CD14-positive monocyte (primary cell): ENCODE results near the gene KIRREL3. TPM values are rescaled to one million over a fixed set of nuclear protein-coding genes. Genes with fewer than 3 reads are reported as not detected.

Experiments
- DNase-seq, 3 donors: peaks; one replicate each; pipeline ENCODE4 v3.0.0-alpha.2; 2011 to 2022
- H2AFZ ChIP-seq: 2 replicates; pipeline ENCODE4 v1.6.0; 2012; ENCODE audit warnings: mild to moderate bottlenecking, low read depth, low read length, inconsistent platforms; ENCODE audit not compliant: insufficient read depth, poor library complexity, severe bottlenecking
- H3K27ac ChIP-seq, 2 donors: 1 replicate in 1 of 2; 2 replicates in 1 of 2; pipeline ENCODE4 v1.5.1; 2012 to 2013; ENCODE audit warnings: low read length in 2 of 2, control low read depth in 1 of 2, inconsistent platforms in 1 of 2, low read depth in 1 of 2, mild to moderate bottlenecking in 1 of 2
- H3K27me3 ChIP-seq, 2 donors: one replicate each; pipeline versions ENCODE4 v1.6.0 to v1.6.1; 2011 to 2013; ENCODE audit warnings: low read length in 2 of 2; ENCODE audit not compliant: control insufficient read depth in 2 of 2, insufficient read depth in 2 of 2
- H3K36me3 ChIP-seq, 2 donors: replicated peaks in 1 of 2; 1 replicate in 1 of 2; 2 replicates in 1 of 2; pipeline versions ENCODE4 v1.5.1 to v1.6.1; 2012 to 2013; ENCODE audit warnings: low read length in 2 of 2, control low read depth in 1 of 2, inconsistent platforms in 1 of 2, mild to moderate bottlenecking in 1 of 2; ENCODE audit not compliant: insufficient read depth in 2 of 2, control insufficient read depth in 1 of 2
- H3K4me1 ChIP-seq, 2 donors: 1 replicate in 1 of 2; 2 replicates in 1 of 2; pipeline versions ENCODE4 v1.5.1 to v1.6.1; 2012 to 2013; ENCODE audit warnings: low read length in 2 of 2, control low read depth in 1 of 2, inconsistent platforms in 1 of 2, mild to moderate bottlenecking in 1 of 2, moderate library complexity in 1 of 2; ENCODE audit not compliant: insufficient read depth in 2 of 2, control insufficient read depth in 1 of 2
- H3K4me2 ChIP-seq: replicated peaks from 2 replicates; pipeline ENCODE3; 2012; ENCODE audit warnings: low read length, moderate library complexity, mild to moderate bottlenecking; ENCODE audit not compliant: poor library complexity, severe bottlenecking; ENCODE audit errors: extremely low read depth
- H3K4me3 ChIP-seq, 3 experiments: fragments of 200-600 bp in 1 of 3; sonication (generic) in 1 of 3; replicated peaks in 1 of 3; 1 replicate in 2 of 3; 2 replicates in 1 of 3; pipeline ENCODE4 v1.5.1; 2011 to 2013; ENCODE audit warnings: low read length in 3 of 3, mild to moderate bottlenecking in 3 of 3, control low read depth in 2 of 3, low read depth in 2 of 3, inconsistent platforms in 1 of 3, moderate library complexity in 1 of 3
- H3K79me2 ChIP-seq: 2 replicates; pipeline ENCODE4 v1.6.0; 2012; ENCODE audit warnings: mild to moderate bottlenecking, control low read depth, inconsistent platforms, low read length, moderate library complexity; ENCODE audit not compliant: insufficient read depth
- H3K9ac ChIP-seq: 2 replicates; pipeline ENCODE4 v1.6.0; 2017; ENCODE audit warnings: low read length, mild to moderate bottlenecking; ENCODE audit not compliant: insufficient read depth, poor library complexity, severe bottlenecking
- H3K9me3 ChIP-seq, 2 donors: replicated peaks in 1 of 2; 1 replicate in 1 of 2; 2 replicates in 1 of 2; pipeline versions ENCODE4 v1.5.1 to v1.6.1; 2012 to 2013; ENCODE audit warnings: low read length in 2 of 2, control low read depth in 1 of 2; ENCODE audit not compliant: control insufficient read depth in 1 of 2, insufficient read depth in 1 of 2
- H4K20me1 ChIP-seq: 2 replicates; pipeline ENCODE4 v1.6.0; 2012; ENCODE audit warnings: mild to moderate bottlenecking, low read length, control low read depth, moderate library complexity; ENCODE audit not compliant: insufficient read depth
- H3K27ac Mint-ChIP-seq, 7 donors: one replicate each; pipeline ENCODE4 v1.8.0; 2020; ENCODE audit warnings: mild to moderate bottlenecking in 7 of 7, mixed read lengths in 7 of 7, moderate library complexity in 6 of 7, inconsistent platforms in 2 of 7
- H3K27me3 Mint-ChIP-seq, 3 donors: one replicate each; pipeline ENCODE4 v1.8.0; 2021 to 2022; ENCODE audit warnings: low read depth in 3 of 3, mild to moderate bottlenecking in 3 of 3, mixed read lengths in 3 of 3, moderate library complexity in 3 of 3, inconsistent platforms in 1 of 3
- H3K36me3 Mint-ChIP-seq, 2 donors: one replicate each; pipeline ENCODE4 v1.8.0; 2020; ENCODE audit warnings: mixed read lengths in 2 of 2, inconsistent platforms in 1 of 2, mild to moderate bottlenecking in 1 of 2
- H3K4me1 Mint-ChIP-seq: one replicate; pipeline ENCODE4 v1.8.0; 2020; ENCODE audit warnings: mild to moderate bottlenecking, mixed read lengths
- H3K4me3 Mint-ChIP-seq, 2 donors: one replicate each; pipeline ENCODE4 v1.8.0; 2020; ENCODE audit warnings: mild to moderate bottlenecking in 2 of 2, mixed read lengths in 2 of 2, moderate library complexity in 1 of 2
- H3K9me3 Mint-ChIP-seq, 7 donors: one replicate each; pipeline ENCODE4 v1.8.0; 2020 to 2022; ENCODE audit warnings: mixed read lengths in 7 of 7, mild to moderate bottlenecking in 6 of 7, moderate library complexity in 6 of 7, inconsistent platforms in 2 of 7
- WGBS: methylation state at CpG from one replicate; pipeline ENCODE4 v1.1.5; 2013; ENCODE audit warnings: missing lambda C conversion rate; ENCODE audit not compliant: insufficient coverage; 5-methylcytosine and 5-hydroxymethylcytosine counted together
- intact Hi-C, 2 donors: fragments of 100-400 bp; cut with micrococcal nuclease; formaldehyde crosslinking; loops; one replicate each; pipeline versions ENCODE4 v1.15.0 to v1.15.1; 2023
- polyA plus RNA-seq, 3 donors: library from polyadenylated mRNA; depleted of rRNA in 1 of 3; unstranded in 2 of 3; stranded (reverse) in 1 of 3; fragments of 300-500 nt in 2 of 3; fragments of >200 nt in 1 of 3; fragmentation: Illumina TruSeq in 2 of 3; gene quantifications; 1 replicate in 2 of 3; 2 replicates in 1 of 3; pipeline ENCODE4 v1.2.3, GENCODE V29; 2012 to 2021
- TF ChIP-seq, protein P1 (sequence below): fragments of 200-600 bp; IDR thresholded peaks from one replicate; pipeline ENCODE4 v1.8.0; 2022; ENCODE audit warnings: antibody characterized with exemption, mild to moderate bottlenecking

Gene KIRREL3
- polyA plus RNA-seq, 3 donors: not detected

DNA sequence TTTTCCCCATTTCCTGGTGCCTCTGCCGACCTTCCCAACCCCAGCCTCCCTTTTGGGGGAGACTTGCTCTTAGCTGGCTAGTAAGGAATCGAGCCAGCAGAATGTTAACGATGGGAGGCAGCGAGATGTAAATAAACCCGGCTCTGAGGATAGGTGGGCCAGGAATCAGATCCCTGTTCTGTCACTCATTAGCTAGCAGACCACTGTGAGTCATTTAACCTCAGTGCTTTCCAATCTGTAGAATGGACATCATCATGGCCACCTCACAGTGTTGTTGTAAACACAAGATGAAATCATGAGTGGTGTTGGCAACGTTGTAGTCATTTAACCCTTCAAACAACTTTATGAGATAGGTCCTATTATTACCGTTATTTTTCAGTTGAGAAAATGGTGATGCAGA lies 208.6 kb downstream of the KIRREL3 start:
- H3K4me1 Mint-ChIP-seq: no peaks in the 10 kb centered on the region
- Histone ChIP-seq H3K9me3 (no peaks in the 10 kb centered on the region), H3K4me1 (no peaks in the 10 kb centered on the region), H2AFZ (no peak overlapping the region), H3K4me3 (no peak overlapping the region), H3K36me3 (no peaks in the 10 kb centered on the region), H3K4me2 (no peak overlapping the region), H4K20me1 (no peaks in the 10 kb centered on the region), H3K27ac (no peak overlapping the region), H3K9ac (no peak overlapping the region), H3K79me2 (no peaks in the 10 kb centered on the region), H3K27me3 (no peaks in the 10 kb centered on the region)
- DNase-seq: no peak
- H3K9me3 Mint-ChIP-seq: no peaks in the 10 kb centered on the region
- no peak overlapping the region for H3K4me3 Mint-ChIP-seq
- H3K27ac Mint-ChIP-seq: no peak overlapping the region
- TF ChIP-seq, protein P1, sequence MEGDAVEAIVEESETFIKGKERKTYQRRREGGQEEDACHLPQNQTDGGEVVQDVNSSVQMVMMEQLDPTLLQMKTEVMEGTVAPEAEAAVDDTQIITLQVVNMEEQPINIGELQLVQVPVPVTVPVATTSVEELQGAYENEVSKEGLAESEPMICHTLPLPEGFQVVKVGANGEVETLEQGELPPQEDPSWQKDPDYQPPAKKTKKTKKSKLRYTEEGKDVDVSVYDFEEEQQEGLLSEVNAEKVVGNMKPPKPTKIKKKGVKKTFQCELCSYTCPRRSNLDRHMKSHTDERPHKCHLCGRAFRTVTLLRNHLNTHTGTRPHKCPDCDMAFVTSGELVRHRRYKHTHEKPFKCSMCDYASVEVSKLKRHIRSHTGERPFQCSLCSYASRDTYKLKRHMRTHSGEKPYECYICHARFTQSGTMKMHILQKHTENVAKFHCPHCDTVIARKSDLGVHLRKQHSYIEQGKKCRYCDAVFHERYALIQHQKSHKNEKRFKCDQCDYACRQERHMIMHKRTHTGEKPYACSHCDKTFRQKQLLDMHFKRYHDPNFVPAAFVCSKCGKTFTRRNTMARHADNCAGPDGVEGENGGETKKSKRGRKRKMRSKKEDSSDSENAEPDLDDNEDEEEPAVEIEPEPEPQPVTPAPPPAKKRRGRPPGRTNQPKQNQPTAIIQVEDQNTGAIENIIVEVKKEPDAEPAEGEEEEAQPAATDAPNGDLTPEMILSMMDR: no peak
- H3K36me3 Mint-ChIP-seq: no peaks in the 10 kb centered on the region
- intact Hi-C loops: no loop called here
- 93% methylated on average over 5 of the region's 7 CpGs for WGBS
- peaks cover 0 to 5% (median 3%) of the 10 kb centered on the region in 3 donors for H3K27me3 Mint-ChIP-seq

DNA sequence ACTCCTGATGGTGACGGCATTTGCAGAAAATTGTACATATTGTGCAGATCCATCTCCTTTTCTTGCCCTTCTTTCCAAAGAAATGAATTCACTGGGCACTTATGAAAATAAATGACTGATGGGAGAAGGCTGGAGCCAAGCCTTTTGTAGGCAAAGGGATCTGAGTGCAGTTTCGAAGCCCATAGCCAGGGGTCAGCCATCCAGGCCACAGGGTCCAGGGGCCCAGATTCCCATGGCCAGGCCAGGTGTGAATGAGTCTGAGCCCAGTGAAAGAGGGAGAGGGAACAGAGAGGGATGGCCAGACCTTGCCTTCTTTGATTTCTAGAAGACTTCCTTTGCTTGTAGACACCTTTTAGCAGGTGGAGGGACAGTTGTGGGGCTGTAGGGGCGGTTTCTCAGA lies 209.1 kb downstream of the KIRREL3 start:
- 58% methylated on average over 2 of the region's 3 CpGs for WGBS
- no peak overlapping the region for H3K9ac ChIP-seq
- Mint-ChIP-seq H3K36me3 (no peaks in the 10 kb centered on the region), H3K9me3 (no peaks in the 10 kb centered on the region), H3K4me3 (no peak overlapping the region), H3K4me1 (no peaks in the 10 kb centered on the region), H3K27me3 (peaks cover 1 to 7% (median 3%) of the 10 kb centered on the region in 3 donors), H3K27ac (no peak overlapping the region)
- H3K79me2 ChIP-seq: no peaks in the 10 kb centered on the region
- H3K4me3 ChIP-seq: no peak overlapping the region
- H3K27ac ChIP-seq: no peak overlapping the region
- no peaks in the 10 kb centered on the region for H3K27me3 ChIP-seq
- TF ChIP-seq, protein P1: no peak
- no peak overlapping the region for H2AFZ ChIP-seq
- no peak overlapping the region for H3K4me2 ChIP-seq
- no peaks in the 10 kb centered on the region for H3K9me3 ChIP-seq
- H3K36me3 ChIP-seq: no peaks in the 10 kb centered on the region
- DNase-seq: no peak
- intact Hi-C loops: no loop called here
- no peaks in the 10 kb centered on the region for H3K4me1 ChIP-seq
- H4K20me1 ChIP-seq: no peaks in the 10 kb centered on the region
